Heart left ventricle (tissue), 16 donors: ENCODE data around the gene RHOJ. TPM values are rescaled to one million over a fixed set of nuclear protein-coding genes. Genes with fewer than 3 reads are reported as not detected.

Source experiments
- ATAC-seq, 4 donors: fragments of 200-7000 bp; cut with Tn5 transposase; one replicate each; pipeline ENCODE4 v1.9.1; 2020 to 2022; ENCODE audit warnings: moderate library complexity in 4 of 4, mild to moderate bottlenecking in 3 of 4, moderate number of reproducible peaks in 1 of 4
- DNase-seq, 5 donors: peaks; one replicate each; pipeline ENCODE4 v3.0.0-alpha.2; 2020
- H3K27ac ChIP-seq, 12 donors: fragments of 200-600 bp; sonication (generic) in 4 of 12; one replicate each; pipeline versions ENCODE4 v1.5.0 to v1.8.0; 2016 to 2022; ENCODE audit warnings: mild to moderate bottlenecking in 2 of 12
- H3K27me3 ChIP-seq, 9 donors: fragments of 200-600 bp; sonication (generic) in 2 of 9; one replicate each; pipeline versions ENCODE4 v1.5.1 to v1.8.0; 2016 to 2022; ENCODE audit warnings: mild to moderate bottlenecking in 3 of 9
- H3K36me3 ChIP-seq, 9 donors: fragments of 200-600 bp; sonication (generic) in 2 of 9; one replicate each; pipeline versions ENCODE4 v1.5.0 to v1.8.0; 2018 to 2022; ENCODE audit warnings: mild to moderate bottlenecking in 2 of 9
- H3K4me1 ChIP-seq, 12 donors: fragments of 200-600 bp; sonication (generic) in 4 of 12; one replicate each; pipeline versions ENCODE4 v1.5.0 to v1.8.0; 2016 to 2022; ENCODE audit warnings: mild to moderate bottlenecking in 3 of 12
- H3K4me3 ChIP-seq, 12 donors: fragments of 200-600 bp; sonication (generic) in 4 of 12; one replicate each; pipeline versions ENCODE4 v1.5.0 to v1.8.0; 2017 to 2022; ENCODE audit warnings: mild to moderate bottlenecking in 9 of 12, moderate library complexity in 4 of 12
- H3K9me3 ChIP-seq, 12 donors: fragments of 200-600 bp; sonication (generic) in 4 of 12; one replicate each; pipeline versions ENCODE4 v1.5.0 to v1.8.0; 2016 to 2022; ENCODE audit warnings: mild to moderate bottlenecking in 1 of 12
- POLR2A ChIP-seq, 2 donors: fragments of 450-650 bp; IDR thresholded peaks; one replicate each; pipeline ENCODE4 v1.6.1; 2017; ENCODE audit warnings: antibody characterized with exemption in 2 of 2, mild to moderate bottlenecking in 2 of 2, moderate library complexity in 2 of 2
- WGBS, 4 donors: extraction: QIAGEN DNeasy Blood & Tissue Kit in 2 of 4; methylation state at CpG; one replicate each; pipeline versions ENCODE4 v1.1.5 to v1.1.7; 2013 to 2018; 5-methylcytosine and 5-hydroxymethylcytosine counted together
- intact Hi-C, 10 donors: fragments of 100-400 bp; cut with DNase I; formaldehyde crosslinking; loops; one replicate each; pipeline versions ENCODE4 v1.11.1 to v1.14.2; 2022
- polyA plus RNA-seq, 2 donors: library from polyadenylated mRNA; stranded (reverse); fragments of 200-250 nt; gene quantifications; one replicate each; pipeline ENCODE4 v1.2.3, GENCODE V29; 2013
- total RNA-seq, 9 donors: library from RNA; depleted of rRNA in 2 of 9; stranded (reverse); fragments of >200 nt in 2 of 9; fragmentation: NEBNext Ultra II Directional in 3 of 9; extraction: Animal tissue kit (Norgen Biotek cat#: 25700) in 3 of 9; gene quantifications; one replicate each; pipeline versions ENCODE4 v1.1.0 to v1.2.4, GENCODE V29; 2016 to 2023
- TF ChIP-seq, protein P1 (sequence below), 12 donors: fragments of 200-600 bp; sonication (generic) in 4 of 12; IDR thresholded peaks; one replicate each; pipeline versions ENCODE4 v1.5.0 to v1.8.0; 2018 to 2022; ENCODE audit warnings: antibody characterized with exemption in 12 of 12, mild to moderate bottlenecking in 5 of 12
- donor health status: ischemic (EF 13 %, LVEDD 7.1; RV severe dilation, severe dysfunction).
- donor health status: healthy with polysubstance abuse.
- donor health status: DM: no; HTN: yes; CAD: no.
- donor health status: DM: no; HTN: no; CAD: no.
- donor health status: ischemic (EF 25% LVEDD 6.9; RV normal size, moderate dysfunction).
- donor health status: ischemic (EF 25% LVEDD 5.7; RV mildly dilated, moderate dysfunction).
- donor health status: healthy.
- donor health status: DM: yes; HTN: yes; CAD: no.
- donor health status: ischemic (EF 35%, LVEDD 5.7; RV mildly dilated, moderate dysfunction).
- donor health status: nonischemic (EF 11% LVEDD 7.7; RV severe dilation, severe dysfunction).
- donor health status: DM: yes; HTN: yes; CAD: no.
- donor health status: PGD.
- donor health status: ischemic (EF 29% LVEDD 5.4; RV normal size, mild dysfunction).
- donor health status: nonischemic (EF 23%, LVEDD 6.1; RV moderate dilation, normal function).

RHOJ gene
- total and polyA plus RNA-seq, 11 donors: 6.5 to 26.0 (median 10.6) TPM

DNA sequence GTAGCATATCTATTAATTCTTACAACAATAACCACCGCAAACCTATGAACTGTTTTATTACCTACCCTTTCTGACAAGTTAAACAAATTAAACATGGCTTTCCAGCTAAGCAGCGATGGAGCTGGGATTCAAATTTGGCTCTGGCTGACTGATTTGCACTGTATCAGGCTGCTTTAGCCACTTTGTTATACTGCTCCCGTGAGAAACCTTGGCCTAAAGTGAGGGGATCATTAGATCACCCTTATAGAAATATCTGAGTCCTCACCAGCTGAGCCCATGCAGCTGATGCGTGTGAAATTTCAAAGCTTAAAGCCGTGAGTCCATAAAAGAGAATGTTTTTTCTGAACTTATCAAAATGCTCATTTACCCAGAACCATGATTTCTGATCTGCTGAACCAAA, 122.6 kb downstream of the RHOJ start:
- TF ChIP-seq POLR2A (IDR thresholded peaks at IDR 0.05): no peak
- TF ChIP-seq, protein P1, sequence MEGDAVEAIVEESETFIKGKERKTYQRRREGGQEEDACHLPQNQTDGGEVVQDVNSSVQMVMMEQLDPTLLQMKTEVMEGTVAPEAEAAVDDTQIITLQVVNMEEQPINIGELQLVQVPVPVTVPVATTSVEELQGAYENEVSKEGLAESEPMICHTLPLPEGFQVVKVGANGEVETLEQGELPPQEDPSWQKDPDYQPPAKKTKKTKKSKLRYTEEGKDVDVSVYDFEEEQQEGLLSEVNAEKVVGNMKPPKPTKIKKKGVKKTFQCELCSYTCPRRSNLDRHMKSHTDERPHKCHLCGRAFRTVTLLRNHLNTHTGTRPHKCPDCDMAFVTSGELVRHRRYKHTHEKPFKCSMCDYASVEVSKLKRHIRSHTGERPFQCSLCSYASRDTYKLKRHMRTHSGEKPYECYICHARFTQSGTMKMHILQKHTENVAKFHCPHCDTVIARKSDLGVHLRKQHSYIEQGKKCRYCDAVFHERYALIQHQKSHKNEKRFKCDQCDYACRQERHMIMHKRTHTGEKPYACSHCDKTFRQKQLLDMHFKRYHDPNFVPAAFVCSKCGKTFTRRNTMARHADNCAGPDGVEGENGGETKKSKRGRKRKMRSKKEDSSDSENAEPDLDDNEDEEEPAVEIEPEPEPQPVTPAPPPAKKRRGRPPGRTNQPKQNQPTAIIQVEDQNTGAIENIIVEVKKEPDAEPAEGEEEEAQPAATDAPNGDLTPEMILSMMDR (IDR thresholded peaks at IDR 0.05): no peak
- WGBS, 4 donors: 93 to 95% (median 95%) methylated on average over 5 of the region's 5 CpGs
- DNase-seq: no peak
- intact Hi-C loops: no loop called here
- Histone ChIP-seq H3K4me1 (no peaks in the 10 kb centered on the region), H3K27me3 (no peaks in the 10 kb centered on the region), H3K4me3 (no peak overlapping the region), H3K27ac (no peak overlapping the region), H3K9me3 (no peaks in the 10 kb centered on the region), H3K36me3 (no peaks in the 10 kb centered on the region)
- no peak for ATAC-seq

DNA sequence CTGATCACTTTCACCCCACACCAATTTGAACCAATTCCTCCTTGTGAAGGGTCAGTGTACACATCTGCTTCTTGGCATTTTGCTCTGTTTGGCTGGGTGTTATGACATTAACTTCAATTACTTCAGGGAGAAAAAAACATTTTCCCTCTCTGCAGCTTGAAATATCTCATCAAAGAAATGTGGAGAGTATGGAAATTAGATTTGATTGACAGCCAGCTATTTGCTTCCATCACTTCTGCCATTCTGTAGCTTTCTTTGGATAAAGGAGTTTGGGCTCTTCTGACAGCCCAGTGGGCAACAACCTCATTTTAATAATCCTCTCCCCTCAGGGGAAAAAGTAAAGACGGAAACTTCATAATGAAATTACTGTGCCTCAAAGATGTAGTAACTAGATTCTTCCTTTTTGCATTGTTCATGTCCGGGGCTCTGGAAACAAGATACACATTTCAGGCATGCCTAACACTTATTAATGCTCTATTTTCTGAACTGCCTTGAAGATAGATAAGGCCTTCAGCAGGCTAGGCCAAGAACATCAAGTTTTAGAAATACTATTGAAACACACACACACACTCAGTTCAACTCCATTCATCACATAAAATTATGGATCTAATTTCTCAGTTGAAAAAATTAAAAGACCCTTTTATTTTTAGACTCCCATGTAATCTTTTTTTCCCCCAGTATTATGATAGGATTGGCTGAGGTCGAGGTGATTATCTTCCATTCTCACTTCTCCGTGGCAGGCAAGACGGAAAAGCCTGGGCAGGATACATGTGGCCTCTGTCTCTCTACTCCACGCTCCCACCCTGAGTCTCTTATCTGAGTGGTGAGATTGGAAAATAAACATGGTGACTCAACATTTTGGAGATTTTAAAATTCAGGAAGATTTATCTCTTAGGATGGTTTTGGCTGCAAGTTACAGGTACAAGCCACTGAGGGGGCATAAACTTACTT, 124.8 kb downstream of the RHOJ start:
- Histone ChIP-seq H3K36me3 (no peaks in the 10 kb centered on the region), H3K9me3 (no peaks in the 10 kb centered on the region), H3K27me3 (no peaks in the 10 kb centered on the region), H3K4me3 (no peak overlapping the region), H3K4me1 (no peaks in the 10 kb centered on the region), H3K27ac (no peak overlapping the region)
- DNase-seq (no peak), ATAC-seq (no peak)
- TF ChIP-seq POLR2A (IDR thresholded peaks at IDR 0.05): no peak
- TF ChIP-seq, protein P1 (IDR thresholded peaks at IDR 0.05): no peak
- intact Hi-C loops: no loop called here
- 51 to 60% (median 54%) methylated on average over 6 of the region's 6 CpGs for WGBS, 4 donors

DNA sequence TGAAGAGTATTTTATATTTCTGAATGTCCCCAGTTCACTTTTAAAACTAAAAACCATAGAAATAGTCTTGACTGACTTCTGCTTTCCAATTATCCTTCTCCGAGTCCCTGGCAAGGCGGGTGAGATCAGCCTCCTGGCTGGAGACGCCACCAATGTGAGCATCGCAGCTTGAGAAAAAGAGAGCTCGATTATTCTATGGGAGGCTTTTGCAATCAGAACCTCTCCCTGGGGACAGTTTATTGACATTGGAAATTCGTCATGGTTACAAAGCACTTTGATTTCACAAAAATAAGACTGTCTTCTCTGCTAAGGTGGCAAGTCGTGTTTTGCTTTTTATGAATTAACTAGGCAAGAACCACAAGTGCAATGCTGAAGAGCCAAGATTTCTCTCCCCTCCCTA, 138.1 kb downstream of the RHOJ start:
- H3K27me3 ChIP-seq: no peaks in the 10 kb centered on the region
- ATAC-seq (no peak), DNase-seq (no peak)
- no peaks in the 10 kb centered on the region for H3K4me1 ChIP-seq
- H3K9me3 ChIP-seq: peaks cover 0 to 2% (median 0%) of the 10 kb centered on the region in 12 donors
- 71 to 81% (median 77%) methylated on average over 7 of the region's 7 CpGs for WGBS, 4 donors
- intact Hi-C loops: no loop called here
- TF ChIP-seq POLR2A (IDR thresholded peaks at IDR 0.05): no peak
- TF ChIP-seq, protein P1 (IDR thresholded peaks at IDR 0.05): no peak
- H3K36me3 ChIP-seq: no peaks in the 10 kb centered on the region
- H3K4me3 ChIP-seq: no peak overlapping the region
- H3K27ac ChIP-seq: no peak overlapping the region

Other genes with a start within 250 kb of the RHOJ start
- under 1 TPM in 2 of 9 donors, not detected in 7; 0.17 to 0.66 TPM for gene KCNH5, start 159.0 kb upstream of the RHOJ start, total RNA-seq
- not detected for gene KCNH5, start 159.0 kb upstream of the RHOJ start, polyA plus RNA-seq
- not detected for gene GPHB5, start 114.5 kb downstream of the RHOJ start, total RNA-seq
- gene GPHB5, start 114.5 kb downstream of the RHOJ start, polyA plus RNA-seq: not detected